HepG2 (cell line): ENCODE data around the gene TRIO. TPM values are rescaled to one million over a fixed set of nuclear protein-coding genes. Genes with fewer than 3 reads are reported as not detected.

Source experiments
- ARID5B ChIP-seq: IDR thresholded peaks from 2 replicates; pipeline ENCODE4 v1.4.0; 2020; ENCODE audit warnings: mild to moderate bottlenecking, missing genetic modification reagents
- CBX5 ChIP-seq: sonication (generic); formaldehyde crosslinking; IDR thresholded peaks from 2 replicates; pipeline ENCODE4 v1.4.0; 2020; ENCODE audit warnings: missing genetic modification reagents, borderline replicate concordance
- CREB1 ChIP-seq, 2 experiments: fragments of 450-650 bp in 1 of 2; IDR thresholded peaks; 2 replicates each; pipeline ENCODE4 v1.6.1; 2016 to 2017; ENCODE audit warnings: control low read depth in 1 of 2, mild to moderate bottlenecking in 1 of 2, missing compliant biosample characterization in 1 of 2, missing genetic modification characterization in 1 of 2
- DMAP1 ChIP-seq: IDR thresholded peaks from 2 replicates; pipeline ENCODE4 v1.6.1; 2016
- EP300 ChIP-seq, 3 experiments: sonication (generic) in 1 of 3; formaldehyde crosslinking in 1 of 3; IDR thresholded peaks; 2 replicates each; pipeline versions ENCODE4 v1.5.1 to v1.6.1; 2011 to 2020; ENCODE audit warnings: low read depth in 2 of 3, low read length in 2 of 3, borderline replicate concordance in 1 of 3, improper control_type of control experiment in 1 of 3, mild to moderate bottlenecking in 1 of 3, missing genetic modification reagents in 1 of 3, moderate library complexity in 1 of 3
- FOXA1 ChIP-seq, 2 experiments: fragments of 450-650 bp in 1 of 2; sonication (generic) in 1 of 2; formaldehyde crosslinking in 1 of 2; IDR thresholded peaks; 2 replicates each; pipeline versions ENCODE4 v1.4.0 to v1.6.1; 2016 to 2020; ENCODE audit warnings: missing genetic modification reagents in 1 of 2
- HIVEP1 ChIP-seq: sonication (generic); formaldehyde crosslinking; IDR thresholded peaks from 2 replicates; pipeline ENCODE4 v1.4.0; 2020; ENCODE audit warnings: mild to moderate bottlenecking, missing genetic modification reagents
- HOXA3 ChIP-seq: sonication (generic); formaldehyde crosslinking; IDR thresholded peaks from 2 replicates; pipeline ENCODE4 v1.5.0; 2020; ENCODE audit warnings: missing genetic modification reagents
- IKZF5 ChIP-seq: IDR thresholded peaks from 2 replicates; pipeline ENCODE4 v1.6.1; 2018; ENCODE audit warnings: missing genetic modification reagents, mild to moderate bottlenecking, missing compliant biosample characterization
- KLF16 ChIP-seq, 2 experiments: sonication (generic) in 1 of 2; formaldehyde crosslinking in 1 of 2; IDR thresholded peaks; 2 replicates each; pipeline versions ENCODE4 v1.6.1 to v1.8.0; 2016 to 2023; ENCODE audit warnings: missing genetic modification reagents in 2 of 2, missing compliant biosample characterization in 1 of 2
- MXD4 ChIP-seq: IDR thresholded peaks from 2 replicates; pipeline ENCODE4 v1.6.1; 2016; ENCODE audit warnings: mild to moderate bottlenecking, missing biosample characterization, missing genetic modification reagents
- NCOA2 ChIP-seq: sonication (generic); formaldehyde crosslinking; IDR thresholded peaks from 2 replicates; pipeline ENCODE4 v1.8.0; 2022; ENCODE audit warnings: inconsistent platforms
- POGZ ChIP-seq: sonication (generic); formaldehyde crosslinking; IDR thresholded peaks from 2 replicates; pipeline ENCODE4 v1.4.0; 2020; ENCODE audit warnings: mild to moderate bottlenecking, missing genetic modification reagents
- POLR2AphosphoS2 ChIP-seq: IDR thresholded peaks from 2 replicates; pipeline ENCODE4 v1.6.1; 2011; ENCODE audit warnings: low read depth, low read length, improper control_type of control experiment
- REL ChIP-seq: sonication (generic); formaldehyde crosslinking; conservative IDR thresholded peaks from 2 replicates; pipeline ENCODE4 v1.8.0; 2022; ENCODE audit warnings: mild to moderate bottlenecking, missing genetic modification reagents, moderate library complexity
- SOX13 ChIP-seq, 3 experiments: fragments of 450-650 bp in 1 of 3; sonication (generic) in 1 of 3; formaldehyde crosslinking in 1 of 3; IDR thresholded peaks in 2 of 3; conservative IDR thresholded peaks in 1 of 3; 2 replicates each; pipeline versions ENCODE4 v1.5.0 to v1.6.1; 2016 to 2020; ENCODE audit warnings: antibody characterized with exemption in 1 of 3, mild to moderate bottlenecking in 1 of 3, missing compliant biosample characterization in 1 of 3, missing genetic modification reagents in 1 of 3, moderate library complexity in 1 of 3
- USF2 ChIP-seq, 2 experiments: sonication (generic) in 1 of 2; formaldehyde crosslinking in 1 of 2; IDR thresholded peaks; 2 replicates each; pipeline versions ENCODE4 v1.5.1 to v1.6.1; 2011 to 2020; ENCODE audit warnings: borderline replicate concordance in 1 of 2, low read depth in 1 of 2, low read length in 1 of 2, mild to moderate bottlenecking in 1 of 2, missing genetic modification reagents in 1 of 2, moderate library complexity in 1 of 2
- ZNF143 ChIP-seq: sonication (generic); formaldehyde crosslinking; IDR thresholded peaks from 2 replicates; pipeline ENCODE4 v1.4.0; 2020; ENCODE audit warnings: missing genetic modification reagents
- ZNF510 ChIP-seq: sonication (generic); formaldehyde crosslinking; IDR thresholded peaks from 2 replicates; pipeline ENCODE4 v1.4.0; 2020; ENCODE audit warnings: low read depth, mild to moderate bottlenecking, missing genetic modification reagents
- ZNF614 ChIP-seq: IDR thresholded peaks from 2 replicates; pipeline ENCODE4 v1.6.1; 2018; ENCODE audit warnings: missing biosample characterization, missing genetic modification reagents, inconsistent platforms, borderline replicate concordance
- ZNF775 ChIP-seq: sonication (generic); formaldehyde crosslinking; IDR thresholded peaks from 2 replicates; pipeline ENCODE4 v1.4.0; 2020; ENCODE audit warnings: missing genetic modification reagents, mild to moderate bottlenecking, moderate library complexity, borderline replicate concordance
- polyA plus RNA-seq, 8 experiments: library from polyadenylated mRNA; depleted of rRNA in 3 of 8; stranded (reverse) in 7 of 8; unstranded in 1 of 8; fragments of >200 nt; fragmentation: Illumina TruSeq in 4 of 8; extraction: Trizol in 4 of 8; gene quantifications; 2 replicates each; pipeline versions ENCODE4 v1.2.1 to v1.2.3, GENCODE V29; 2011 to 2016; ENCODE audit warnings: low read depth in 4 of 8, missing spikeins in 1 of 8, mixed read lengths in 1 of 8; ENCODE audit not compliant: insufficient read depth in 1 of 8
- total RNA-seq, 5 experiments: library from RNA; depleted of rRNA; stranded (reverse); fragments of >200 nt; fragmentation: Illumina TruSeq; extraction: Trizol; gene quantifications; 2 replicates each; pipeline ENCODE4 v1.2.3, GENCODE V29; 2016; ENCODE audit warnings: low read depth in 1 of 5

The TRIO gene
- total and polyA plus RNA-seq, 2 of the 13 experiments (the other 11 are each of a cell fraction or from before 2014, with no cell fraction given) = 45.2 to 45.9 TPM

- TF ChIP-seq ARID5B (CRISPR knock-in tag) = peak; percentile 83
- TF ChIP-seq POGZ = peak; percentile 24; the same call in 1 of the 2 replicates
- TF ChIP-seq CREB1 (IDR thresholded peaks at IDR 0.05) = no peak
- 0 out of 2 replicates have a peak, but pooled peaks have one; percentile 32 for TF ChIP-seq CREB1 (CRISPR knock-in tag; IDR thresholded peaks at IDR 0.05)
- TF ChIP-seq USF2 (IDR thresholded peaks at IDR 0.05; ENCODE audit: low read depth, low read length) = no peak
- no peak for TF ChIP-seq USF2 (CRISPR knock-in tag; IDR thresholded peaks at IDR 0.05; ENCODE audit: borderline replicate concordance)
- TF ChIP-seq ZNF510 (CRISPR knock-in tag) = no peak
- no peak for TF ChIP-seq KLF16 (CRISPR knock-in tag; IDR thresholded peaks at IDR 0.05)
- TF ChIP-seq EP300 (IDR thresholded peaks at IDR 0.05; ENCODE audit: low read depth in 2 of 2, low read length in 2 of 2) = peak in 1 of 2 experiments; percentile 50; a peak in 1 of 4 replicates
- TF ChIP-seq EP300 (CRISPR knock-in tag; IDR thresholded peaks at IDR 0.05; ENCODE audit: borderline replicate concordance) = no peak
- TF ChIP-seq HOXA3 (CRISPR knock-in tag) = peak; percentile 58; the same call in 1 of the 2 replicates
- TF ChIP-seq MXD4 (CRISPR knock-in tag) = peak; percentile 24; the same call in 1 of the 2 replicates
- TF ChIP-seq CBX5 (CRISPR knock-in tag) = peak; percentile 34; the same call in 1 of the 2 replicates
- TF ChIP-seq FOXA1 (IDR thresholded peaks at IDR 0.05) = no peak
- TF ChIP-seq FOXA1 (CRISPR knock-in tag; IDR thresholded peaks at IDR 0.05) = peak; percentile 34; the same call in 1 of the 2 replicates
- peak; percentile 39; the same call in 1 of the 2 replicates for TF ChIP-seq IKZF5 (CRISPR knock-in tag)
- TF ChIP-seq ZNF614 (CRISPR knock-in tag) = peak; percentile 31; the same call in 1 of the 2 replicates
- TF ChIP-seq NCOA2 = peak; percentile 33; the same call in 1 of the 2 replicates
- no peak for TF ChIP-seq REL (CRISPR knock-in tag)
- TF ChIP-seq HIVEP1 (CRISPR knock-in tag) = no peak
- TF ChIP-seq ZNF143 (CRISPR knock-in tag) = no peak
- peak; percentile 49; the same call in 1 of the 2 replicates for TF ChIP-seq DMAP1 (CRISPR knock-in tag)
- TF ChIP-seq POLR2AphosphoS2 = no peak
- TF ChIP-seq SOX13 (IDR thresholded peaks at IDR 0.05) = no peak
- TF ChIP-seq SOX13 (CRISPR knock-in tag; conservative IDR thresholded peaks at IDR 0.05 in 1 of 2, IDR thresholded peaks at IDR 0.05 in 1 of 2) = peak in 1 of 2 experiments; percentile 58; a peak in 1 of 4 replicates
- no peak for TF ChIP-seq ZNF775 (CRISPR knock-in tag)
Measured at GRCh38 chr5:14168793-14169262, 25.7 kb downstream of the TRIO start (continued).
